ENCODE results near the gene ZNF654. TPM values are rescaled to one million over a fixed set of nuclear protein-coding genes. Genes with fewer than 3 reads are reported as not detected.

ZNF654 gene
- polyA plus RNA-seq, 1 donor from 2014 or later = 20.4 TPM

- Histone ChIP-seq H3F3A (ENCODE audit: insufficient read depth, low read length, poor library complexity, severe bottlenecking) (peaks cover 3% of the 10 kb centered on the region), H4K20me1 (ENCODE audit: insufficient read depth) (no peaks in the 10 kb centered on the region), H2AFZ (ENCODE audit: low read depth, low read length) (no peak overlapping the region), H3K27ac (ENCODE audit: low read length) (no peak overlapping the region), H3K9me2 (ENCODE audit: insufficient read depth, low read length) (no peaks in the 10 kb centered on the region), H3K27me3 (ENCODE audit: insufficient read depth, low read depth, low read length) (no peaks in the 10 kb centered on the region), H3K9ac (ENCODE audit: low read length) (no peak overlapping the region), H3K36me3 (ENCODE audit: insufficient read depth, low read length) (peaks cover 5% of the 10 kb centered on the region), H3K4me3 (ENCODE audit: low read length) (peak overlapping the region; percentile 91), H3K4me2 (ENCODE audit: low read length) (peak overlapping the region; percentile 97), H3K9me3 (ENCODE audit: low read length) (no peaks in the 10 kb centered on the region), H3K79me2 (replicated peaks; ENCODE audit: insufficient read depth, low read length) (peaks cover 72% of the 10 kb centered on the region)
- TF ChIP-seq EP300 (conservative IDR thresholded peaks at IDR 0.05; ENCODE audit: poor library complexity, severe bottlenecking) (no peak), CTCF (IDR thresholded peaks at IDR 0.05; ENCODE audit: poor library complexity, severe bottlenecking) (no peak), SMC3 (conservative IDR thresholded peaks at IDR 0.05; ENCODE audit: poor library complexity) (no peak), EZH2 (IDR thresholded peaks at IDR 0.05; ENCODE audit: borderline replicate concordance, insufficient read depth, low read length, poor library complexity, severe bottlenecking) (no peak), RAD21 (conservative IDR thresholded peaks at IDR 0.05) (no peak), TAF1 (IDR thresholded peaks at IDR 0.05; ENCODE audit: low read depth) (no peak), POLR2AphosphoS5 (IDR thresholded peaks at IDR 0.05) (no peak), REST (IDR thresholded peaks at IDR 0.05; ENCODE audit: borderline replicate concordance) (no peak), MXI1 (conservative IDR thresholded peaks at IDR 0.05; ENCODE audit: poor library complexity, severe bottlenecking) (no peak)
Observed at GRCh38 chr3:88151358-88151757, 92.3 kb downstream of the ZNF654 start.

GRCh38 chr3:88152841-88153240 lies 93.8 kb downstream of the ZNF654 start:
- no peak overlapping the region for H3K27ac ChIP-seq (ENCODE audit: low read length)
- H3K36me3 ChIP-seq (ENCODE audit: insufficient read depth, low read length) = peaks cover 9% of the 10 kb centered on the region
- H3K9me3 ChIP-seq (ENCODE audit: low read length) = no peaks in the 10 kb centered on the region
- H3K4me3 ChIP-seq (ENCODE audit: low read length) = peak overlapping the region; percentile 35
- H3K9ac ChIP-seq (ENCODE audit: low read length) = no peak overlapping the region
- no peak overlapping the region for H3K4me2 ChIP-seq (ENCODE audit: low read length)
- no peaks in the 10 kb centered on the region for H3K27me3 ChIP-seq (ENCODE audit: insufficient read depth, low read depth, low read length)
- H4K20me1 ChIP-seq (ENCODE audit: insufficient read depth) = no peaks in the 10 kb centered on the region
- H2AFZ ChIP-seq (ENCODE audit: low read depth, low read length) = no peak overlapping the region
- peaks cover 86% of the 10 kb centered on the region for H3K79me2 ChIP-seq (replicated peaks; ENCODE audit: insufficient read depth, low read length)
- peaks cover 3% of the 10 kb centered on the region for H3F3A ChIP-seq (ENCODE audit: insufficient read depth, low read length, poor library complexity, severe bottlenecking)
- TF ChIP-seq CTCF (IDR thresholded peaks at IDR 0.05; ENCODE audit: poor library complexity, severe bottlenecking) (no peak), REST (IDR thresholded peaks at IDR 0.05; ENCODE audit: borderline replicate concordance) (no peak), SMC3 (conservative IDR thresholded peaks at IDR 0.05; ENCODE audit: poor library complexity) (no peak), MXI1 (conservative IDR thresholded peaks at IDR 0.05; ENCODE audit: poor library complexity, severe bottlenecking) (no peak), POLR2AphosphoS5 (IDR thresholded peaks at IDR 0.05) (no peak), RAD21 (conservative IDR thresholded peaks at IDR 0.05) (no peak), EP300 (conservative IDR thresholded peaks at IDR 0.05; ENCODE audit: poor library complexity, severe bottlenecking) (no peak)
- H3K9me2 ChIP-seq (ENCODE audit: insufficient read depth, low read length) = no peaks in the 10 kb centered on the region
